D341Med (cell line): ENCODE measurements around the gene ZSCAN9.

Experiments
- DNase-seq: peaks from one replicate; pipeline ENCODE4 v3.0.0; 2012; ENCODE audit warnings: low spot score

The ZSCAN9 gene

GRCh38 chr6:28220257-28221133 is 4.6 kb upstream of the ZSCAN9 start:
- no peak for DNase-seq

- DNase-seq: no peak
Observed at GRCh38 chr6:28224131-28225055, 682 bp upstream of the ZSCAN9 start.

- DNase-seq: no peak
Observed at GRCh38 chr6:28226460-28226859, 1.4 kb downstream of the ZSCAN9 start.

- DNase-seq: no peak
Observed at GRCh38 chr6:28232785-28233184, 7.7 kb downstream of the ZSCAN9 start.

GRCh38 chr6:28235912-28236452 is 10.9 kb downstream of the ZSCAN9 start:
- no peak for DNase-seq

- no peak for DNase-seq
Observed at GRCh38 chr6:28239636-28240035, 14.6 kb downstream of the ZSCAN9 start.

GRCh38 chr6:28240471-28240870 is 15.4 kb downstream of the ZSCAN9 start:
- DNase-seq: no peak

GRCh38 chr6:28243946-28244345 is 18.9 kb downstream of the ZSCAN9 start:
- DNase-seq: no peak

- no peak for DNase-seq
Observed at GRCh38 chr6:28245206-28245941, 20.3 kb downstream of the ZSCAN9 start.

- no peak for DNase-seq
Observed at GRCh38 chr6:28248916-28249315, 23.8 kb downstream of the ZSCAN9 start.

- DNase-seq: no peak
Observed at GRCh38 chr6:28250747-28251146, 25.7 kb downstream of the ZSCAN9 start.

GRCh38 chr6:28251661-28252008 is 26.6 kb downstream of the ZSCAN9 start:
- peak; percentile 58 for DNase-seq

- peak; percentile 85 for DNase-seq
Observed at GRCh38 chr6:28252009-28252975, 27.2 kb downstream of the ZSCAN9 start, which contains the start of gene ZKSCAN4. Gene ZKSCAN4, minus strand, starts transcription at chr6:28252269. Its CDS starts 289 bp downstream, at chr6:28251980.

GRCh38 chr6:28254121-28254519 is 29.0 kb downstream of the ZSCAN9 start:
- no peak for DNase-seq

GRCh38 chr6:28257042-28257441 is 32.0 kb downstream of the ZSCAN9 start:
- DNase-seq: no peak

GRCh38 chr6:28258877-28259777 is 34.1 kb downstream of the ZSCAN9 start, which contains the start of gene NKAPL:
Gene NKAPL, plus strand, starts transcription at chr6:28259297. Its CDS starts 75 bp downstream, at chr6:28259372.
- no peak for DNase-seq

- DNase-seq: no peak
Observed at GRCh38 chr6:28263922-28264321, 38.8 kb downstream of the ZSCAN9 start.

- no peak for DNase-seq
Observed at GRCh38 chr6:28264834-28265401, 39.8 kb downstream of the ZSCAN9 start.

GRCh38 chr6:28266563-28266961 is 41.5 kb downstream of the ZSCAN9 start:
- no peak for DNase-seq
